WTC11 (cell line): ENCODE measurements around the gene ANO7. TPM values are rescaled to one million over a fixed set of nuclear protein-coding genes. Genes with fewer than 3 reads are reported as not detected.

Experiments used
- total RNA-seq: library from RNA; stranded (reverse); gene quantifications from 3 replicates; pipeline ENCODE4 v1.2.3, GENCODE V29; 2021

ANO7 gene
- total RNA-seq, 1 experiment from 2014 or later: 8.0 TPM

Other genes starting within 250 kb of the ANO7 start
- 2.5 to 3.2 TPM (median 2.7 TPM) in 3 replicates for gene SNED1, start 190.1 kb upstream of the ANO7 start, total RNA-seq
- 22.4 to 25.4 TPM (median 23.3 TPM) in 3 replicates for gene MTERF4, start 86.4 kb upstream of the ANO7 start, total RNA-seq
- gene PASK, start 39.2 kb upstream of the ANO7 start, total RNA-seq: 64.7 to 80.9 TPM (median 72.8 TPM) in 3 replicates
- 44.0 to 49.1 TPM (median 49.0 TPM) in 3 replicates for gene PPP1R7, start 38.2 kb upstream of the ANO7 start, total RNA-seq
- gene HDLBP, start 127.0 kb downstream of the ANO7 start, total RNA-seq: 330 to 368 TPM (median 346 TPM) in 3 replicates
- gene SEPTIN2, start 127.2 kb downstream of the ANO7 start, total RNA-seq: 347 to 354 TPM (median 353 TPM) in 3 replicates
- gene FARP2, start 167.6 kb downstream of the ANO7 start, total RNA-seq: 28.2 to 37.8 TPM (median 33.6 TPM) in 3 replicates